Right lobe of liver (tissue), 6 donors: ENCODE measurements around the gene LIX1. TPM values are rescaled to one million over a fixed set of nuclear protein-coding genes. Genes with fewer than 3 reads are reported as not detected.

Experiments used
- ATAC-seq, 4 donors: fragments of 200-7000 bp; cut with Tn5 transposase; one replicate each; pipeline ENCODE4 v1.9.1; 2020; ENCODE audit warnings: mild to moderate bottlenecking in 4 of 4, moderate library complexity in 4 of 4
- DNase-seq, 3 donors: peaks; one replicate each; pipeline ENCODE4 v3.0.0-alpha.2; 2020
- H3K27ac ChIP-seq, 3 donors: fragments of 200-600 bp; one replicate each; pipeline ENCODE4 v1.8.0; 2022
- H3K27me3 ChIP-seq, 2 donors: fragments of 200-600 bp; one replicate each; pipeline ENCODE4 v1.8.0; 2022
- H3K36me3 ChIP-seq, 4 donors: fragments of 200-600 bp; sonication (generic) in 1 of 4; one replicate each; pipeline versions ENCODE4 v1.5.1 to v1.8.0; 2017 to 2022; ENCODE audit warnings: control low read depth in 1 of 4
- H3K4me1 ChIP-seq, 4 donors: fragments of 200-600 bp; sonication (generic) in 1 of 4; one replicate each; pipeline versions ENCODE4 v1.5.1 to v1.8.0; 2017 to 2022; ENCODE audit warnings: control low read depth in 1 of 4
- H3K4me3 ChIP-seq, 3 donors: fragments of 200-600 bp; one replicate each; pipeline ENCODE4 v1.8.0; 2022
- H3K9me3 ChIP-seq, 4 donors: fragments of 200-600 bp; sonication (generic) in 1 of 4; one replicate each; pipeline versions ENCODE4 v1.5.1 to v1.8.0; 2017 to 2022; ENCODE audit warnings: control low read depth in 1 of 4
- CTCF ChIP-seq, 4 donors: fragments of 200-600 bp in 3 of 4; fragments of 450-650 bp in 1 of 4; IDR thresholded peaks; one replicate each; pipeline versions ENCODE4 v1.5.1 to v1.8.0; 2016 to 2022; ENCODE audit warnings: antibody characterized with exemption in 4 of 4, mild to moderate bottlenecking in 2 of 4
- POLR2A ChIP-seq: fragments of 450-650 bp; IDR thresholded peaks from one replicate; pipeline ENCODE4 v1.6.1; 2017; ENCODE audit warnings: antibody characterized with exemption, mild to moderate bottlenecking
- WGBS: methylation state at CpG from one replicate; pipeline ENCODE4 v1.1.6; 2018; ENCODE audit warnings: low coverage, low lambda C conversion rate; ENCODE audit not compliant: insufficient coverage; ENCODE audit errors: missing lambda C conversion rate; 5-methylcytosine and 5-hydroxymethylcytosine counted together
- intact Hi-C, 2 donors: fragments of 100-400 bp; cut with DNase I; formaldehyde crosslinking; loops; one replicate each; pipeline versions ENCODE4 v1.11.2 to v1.14.1; 2022
- total RNA-seq, 6 experiments: library from RNA; depleted of rRNA in 2 of 6; stranded (reverse); fragments of >200 nt in 2 of 6; fragmentation: NEBNext Ultra II Directional in 3 of 6; extraction: Animal tissue kit (Norgen Biotek cat#: 25700) in 3 of 6; gene quantifications; one replicate each; pipeline versions ENCODE4 v1.1.0 to v1.2.4, GENCODE V29; 2016 to 2023
- donor health status: DM: no; HTN: yes; CAD: no.
- donor health status: DM: no; HTN: no; CAD: no.
- donor health status: DM: no; HTN: no; CAD: no.
- donor health status: DM: no; HTN: yes; CAD: no.
- donor health status: DM: no; HTN: yes; CAD: no.

Gene LIX1
- total RNA-seq, 6 experiments from 2014 or later = not detected

GRCh38 chr5:97078958-97079743, 63.3 kb downstream of the LIX1 start:
- WGBS = 86% methylated on average over 3 of the region's 4 CpGs
- Histone ChIP-seq H3K9me3 (no peaks in the 10 kb centered on the region), H3K27ac (no peak overlapping the region), H3K27me3 (no peaks in the 10 kb centered on the region), H3K4me3 (no peak overlapping the region), H3K4me1 (no peaks in the 10 kb centered on the region), H3K36me3 (no peaks in the 10 kb centered on the region)
- peak in 1 of 4 donors; percentile 25 for ATAC-seq
- DNase-seq = no peak
- intact Hi-C loops = no loop called here
- TF ChIP-seq CTCF (IDR thresholded peaks at IDR 0.05) = no peak
- TF ChIP-seq POLR2A = no peak

DNA sequence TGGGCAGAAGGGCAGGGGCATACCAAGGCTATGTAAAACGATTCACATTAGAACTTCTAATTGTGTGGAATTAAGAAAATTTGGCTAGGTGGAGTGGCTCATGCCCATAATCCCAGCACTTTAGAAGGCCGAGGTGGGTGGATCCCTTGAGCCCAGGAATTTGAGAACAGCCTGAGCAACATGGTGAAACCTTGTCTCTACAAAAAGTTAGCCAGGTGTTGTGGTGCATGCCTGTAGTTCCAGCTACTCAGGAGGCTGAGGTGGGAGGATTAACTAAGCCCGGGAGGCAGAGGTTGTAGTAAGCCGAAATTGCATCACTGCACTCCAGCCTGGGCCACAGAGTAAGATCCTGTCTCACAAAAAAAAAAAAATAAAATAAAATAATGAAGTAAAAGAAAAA, 65.2 kb downstream of the LIX1 start:
- Histone ChIP-seq H3K27me3 (no peaks in the 10 kb centered on the region), H3K9me3 (no peaks in the 10 kb centered on the region), H3K27ac (no peak overlapping the region), H3K4me3 (no peak overlapping the region), H3K4me1 (no peaks in the 10 kb centered on the region), H3K36me3 (no peaks in the 10 kb centered on the region)
- WGBS = 78% methylated on average over 4 of the region's 4 CpGs
- DNase-seq (no peak), ATAC-seq (no peak)
- TF ChIP-seq CTCF (IDR thresholded peaks at IDR 0.05) (no peak), POLR2A (no peak)
- intact Hi-C loops = no loop called here

GRCh38 chr5:97076098-97076497, 66.3 kb downstream of the LIX1 start:
- no peak overlapping the region for H3K4me3 ChIP-seq
- H3K27me3 ChIP-seq = no peaks in the 10 kb centered on the region
- no peak overlapping the region for H3K27ac ChIP-seq
- TF ChIP-seq POLR2A (no peak), CTCF (IDR thresholded peaks at IDR 0.05) (no peak)
- no peak for DNase-seq
- no peaks in the 10 kb centered on the region for H3K4me1 ChIP-seq
- intact Hi-C loops = no loop called here
- no peak for ATAC-seq
- no peaks in the 10 kb centered on the region for H3K9me3 ChIP-seq
- H3K36me3 ChIP-seq = no peaks in the 10 kb centered on the region

DNA sequence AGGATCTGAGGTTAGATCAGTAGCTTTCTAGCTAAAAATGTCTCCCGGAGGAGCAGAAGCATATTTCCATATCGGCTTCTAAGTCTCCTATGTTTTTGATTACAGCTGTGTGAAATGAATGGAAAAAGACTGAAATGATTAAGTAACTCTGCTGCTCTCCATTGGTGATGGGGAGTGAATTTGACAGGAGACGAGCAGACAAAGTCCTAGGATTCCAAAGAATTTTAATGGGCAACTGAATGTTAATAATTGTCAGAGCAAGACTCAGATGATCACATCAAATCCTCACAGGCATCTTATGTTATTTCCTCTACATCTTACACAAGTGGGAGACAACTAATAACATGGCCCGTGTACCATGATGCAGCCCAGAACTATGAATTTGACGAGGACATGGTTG, 66.8 kb downstream of the LIX1 start:
- DNase-seq (no peak), ATAC-seq (no peak)
- intact Hi-C loops = no loop called here
- Histone ChIP-seq H3K36me3 (no peaks in the 10 kb centered on the region), H3K4me1 (no peaks in the 10 kb centered on the region), H3K27ac (no peak overlapping the region), H3K4me3 (no peak overlapping the region), H3K9me3 (no peaks in the 10 kb centered on the region), H3K27me3 (no peaks in the 10 kb centered on the region)
- WGBS = 77% methylated on average over 5 of the region's 5 CpGs
- TF ChIP-seq CTCF (IDR thresholded peaks at IDR 0.05) (no peak), POLR2A (no peak)
